ENCODE results near the gene USP21. TPM values are rescaled to one million over a fixed set of nuclear protein-coding genes. Genes with fewer than 3 reads are reported as not detected.

Gene USP21
- total and polyA plus RNA-seq, 2 of the 4 experiments (the other 2 are of a cell fraction), result 6.3 to 23.8 TPM

- H3K4me2 ChIP-seq (ENCODE audit: low read depth, low read length), result peak within 1 kb of the TSS; percentile 90
- H2BK120ac ChIP-seq (ENCODE audit: low read depth, low read length), result peak within 1 kb of the TSS; percentile 99
- 0 out of 2 replicates have a peak, but pooled peaks have one; percentile 10 for TF ChIP-seq BHLHE40 (IDR thresholded peaks at IDR 0.05; ENCODE audit: low read depth, low read length)
- TF ChIP-seq MAFK (IDR thresholded peaks at IDR 0.05; ENCODE audit: low read depth, low read length), result no peak
- peak; percentile 82; the same call in 1 of the 2 replicates for TF ChIP-seq MXI1 (IDR thresholded peaks at IDR 0.05; ENCODE audit: borderline replicate concordance, low read depth, low read length)
- peak; percentile 43; the same call in 1 of the 2 replicates for TF ChIP-seq CEBPB (IDR thresholded peaks at IDR 0.05; ENCODE audit: low read depth, low read length)
- TF ChIP-seq POLR2A (IDR thresholded peaks at IDR 0.05; ENCODE audit: low read depth, low read length), result peak; percentile 93
- 0 out of 2 replicates have a peak, but pooled peaks have one; percentile 4 for TF ChIP-seq USF2 (IDR thresholded peaks at IDR 0.05; ENCODE audit: low read depth, low read length)
- H3K9me1 ChIP-seq (ENCODE audit: insufficient read depth, low read length), result peaks cover 9% of the 10 kb centered on the region
- peak within 1 kb of the TSS; percentile 98 for H2AFZ ChIP-seq (replicated peaks; ENCODE audit: low read length, poor library complexity)
- H3K9me3 ChIP-seq (ENCODE audit: control insufficient read depth, insufficient read depth, low read length), result no peaks in the 10 kb centered on the region
- peak; percentile 98 for ATAC-seq (ENCODE audit: low read depth)
- dilution Hi-C loops (cut with HindIII; ENCODE audit: low sequenced_read_pairs, unreplicated experiment), result no loop called here
- H4K8ac ChIP-seq (ENCODE audit: low read depth in 2 of 2, low read length in 2 of 2), result peak within 1 kb of the TSS; percentile 63 to 100
- peak within 1 kb of the TSS; percentile 76 for H3K4me3 ChIP-seq (ENCODE audit: insufficient read depth, low read depth, low read length)
- WGBS, 2 experiments (ENCODE audit: extremely low coverage in 2 of 2, insufficient read length in 1 of 2), result 0% methylated on average over 9 of the region's 33 CpGs; no CpG with 5 or more reads in 1 of the 2 experiments
- H4K5ac ChIP-seq (ENCODE audit: low read depth, low read length), result peak within 1 kb of the TSS; percentile 98
- H3K27me3 ChIP-seq (ENCODE audit: control insufficient read depth, insufficient read depth, low read length), result no peaks in the 10 kb centered on the region
- peak within 1 kb of the TSS; percentile 100 for H3K14ac ChIP-seq (replicated peaks; ENCODE audit: low read depth, low read length)
- H3K36me3 ChIP-seq (ENCODE audit: control insufficient read depth, insufficient read depth, low read length), result peaks cover 12% of the 10 kb centered on the region
- peak within 1 kb of the TSS; percentile 97 for H2BK5ac ChIP-seq (ENCODE audit: low read depth, low read length, poor library complexity, severe bottlenecking)
- peak within 1 kb of the TSS; percentile 99 for H4K91ac ChIP-seq (ENCODE audit: insufficient read depth, low read depth, low read length)
- H2AK5ac ChIP-seq (ENCODE audit: low read depth, low read length), result peak within 1 kb of the TSS; percentile 79
- peak within 1 kb of the TSS; percentile 97 for H3K18ac ChIP-seq (ENCODE audit: low read depth, low read length)
- H3K23ac ChIP-seq (ENCODE audit: low read depth, low read length), result peak within 1 kb of the TSS; percentile 99
- intact Hi-C loops (cut with micrococcal nuclease), result no loop called here
- in situ Hi-C loops (cut with MboI; ENCODE audit: low sequenced_read_pairs), result no loop called here
- BruUV-seq (replicated peaks), result no TSS peak
- peak within 1 kb of the TSS; percentile 88 for H2BK15ac ChIP-seq (ENCODE audit: low read depth, low read length)
- H3K4ac ChIP-seq (ENCODE audit: low read depth, low read length), result peak within 1 kb of the TSS; percentile 100
- H3K56ac ChIP-seq (ENCODE audit: extremely low read depth, insufficient read depth, low read length), result peak within 1 kb of the TSS; percentile 99
- peak within 1 kb of the TSS; percentile 99 for H3K9ac ChIP-seq (ENCODE audit: low read depth, low read length)
- POLR2A ChIA-PET (ENCODE audit: unreplicated experiment), result interaction anchor here (1.3 kb wide), 1 partner anchor 13 kb away, joined by 5 read pairs; no protein-coding TSS in a partner anchor
- DNase-seq, result peak; percentile 92
- peak within 1 kb of the TSS; percentile 95 for H2BK20ac ChIP-seq (ENCODE audit: low read depth, low read length)
- H4K20me1 ChIP-seq (ENCODE audit: insufficient read depth, low read length), result no peaks in the 10 kb centered on the region
- peaks cover 1% of the 10 kb centered on the region; the same call in 1 of the 2 replicates for H3K4me1 ChIP-seq (ENCODE audit: control insufficient read depth, insufficient read depth, low read length)
- H3K79me1 ChIP-seq (ENCODE audit: low read depth in 1 of 2, low read length in 2 of 2), result peaks cover 10 to 23% of the 10 kb centered on the region in 2 experiments; a peak in 3 of 4 replicates
- CTCF ChIA-PET, result interaction anchor here (0.7 kb wide), 1 partner anchor 1857 kb away, joined by 3 read pairs; no protein-coding TSS in a partner anchor
- peak within 1 kb of the TSS; percentile 97 for H2AK9ac ChIP-seq (replicated peaks; ENCODE audit: low read depth, low read length, poor library complexity)
- H3K27ac ChIP-seq (ENCODE audit: insufficient read depth, low read length), result peak within 1 kb of the TSS; percentile 95
These were observed 5.5 kb upstream of the USP21 start, which contains the start of gene UFC1 for GRCh38 chr1:161153682-161154337. TSS of gene UFC1 (plus strand) at chr1:161153978. CDS start at chr1:161153998, 20 bp downstream.

Data from IMR-90 (cell line).